Gastrocnemius medialis (tissue), 4 donors: Measurements from ENCODE around the gene FAM236C.
"Not testable (repeated sequence)": the region's sequence is repeated elsewhere in the genome, so short reads cannot be mapped to it uniquely, and the experiment has no call there.

Experiments
- CTCF ChIP-seq, 5 experiments: fragments of 450-650 bp in 3 of 5; fragments of 200-600 bp in 2 of 5; sonication (generic) in 2 of 5; IDR thresholded peaks in 4 of 5; conservative IDR thresholded peaks in 1 of 5; 1 replicate in 4 of 5; 2 replicates in 1 of 5; pipeline ENCODE4 v1.5.1; 2016 to 2019; ENCODE audit warnings: antibody characterized with exemption in 5 of 5, mild to moderate bottlenecking in 3 of 5, moderate library complexity in 3 of 5
- POLR2A ChIP-seq, 2 donors: fragments of 450-650 bp; IDR thresholded peaks; one replicate each; pipeline ENCODE4 v1.6.1; 2017; ENCODE audit warnings: antibody characterized with exemption in 2 of 2, mild to moderate bottlenecking in 2 of 2, moderate library complexity in 2 of 2

- TF ChIP-seq CTCF (IDR thresholded peaks at IDR 0.05 in 4 of 5, conservative IDR thresholded peaks at IDR 0.05 in 1 of 5); POLR2A (IDR thresholded peaks at IDR 0.05): not testable (repeated sequence)
These were observed 25.5 kb downstream of the FAM236C start, which contains the start of gene FAM236A for GRCh38 chrX:72937906-72938305.
